SK-N-MC (cell line): ENCODE measurements around the gene SKP1.

Experiments used
- EZH2 ChIP-seq: fragments of 200-600 bp; sonication (generic); IDR thresholded peaks from one replicate; pipeline ENCODE4 v1.6.1; 2017; ENCODE audit warnings: antibody characterized with exemption
- POLR2AphosphoS5 ChIP-seq: IDR thresholded peaks from 2 replicates; pipeline ENCODE4 v1.6.1; 2012; ENCODE audit warnings: mild to moderate bottlenecking, low read depth, low read length, borderline replicate concordance

DNA sequence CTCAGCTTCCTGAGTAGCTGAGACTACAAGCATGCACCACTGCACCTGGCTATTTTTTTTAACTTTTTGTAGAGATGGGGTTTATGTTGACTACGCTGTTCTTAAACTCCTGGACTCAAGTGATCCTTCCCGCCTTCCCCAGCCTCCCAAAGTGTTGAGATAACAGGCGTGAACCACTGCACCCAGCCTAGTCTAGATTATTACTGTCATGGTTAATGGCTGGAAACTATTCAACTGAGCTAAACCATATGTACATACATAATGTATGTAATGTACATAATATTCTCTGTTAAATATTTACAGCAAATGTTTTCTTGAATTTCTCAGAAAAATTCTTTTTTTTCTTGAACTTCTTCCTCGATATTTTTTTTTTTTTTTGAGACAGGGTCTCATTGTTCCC is 27.8 kb upstream of the SKP1 start:
- no peak for TF ChIP-seq EZH2
- no peak for TF ChIP-seq POLR2AphosphoS5
